GM21717 (cell line): Measurements from ENCODE around the gene ATXN1.
A peak's percentile ranks its signal among the peaks of the same experiment; 100 is the strongest.

ENCODE experiments used
- ATAC-seq: cut with Tn5 transposase; IDR thresholded peaks from one replicate; pipeline ENCODE4 v1.9.1; 2021; ENCODE audit warnings: mild to moderate bottlenecking, moderate library complexity; ENCODE audit not compliant: unreplicated experiment

The ATXN1 gene

GRCh38 chr6:16783952-16784565 lies 22.8 kb upstream of the ATXN1 start:
- no peak for ATAC-seq

DNA sequence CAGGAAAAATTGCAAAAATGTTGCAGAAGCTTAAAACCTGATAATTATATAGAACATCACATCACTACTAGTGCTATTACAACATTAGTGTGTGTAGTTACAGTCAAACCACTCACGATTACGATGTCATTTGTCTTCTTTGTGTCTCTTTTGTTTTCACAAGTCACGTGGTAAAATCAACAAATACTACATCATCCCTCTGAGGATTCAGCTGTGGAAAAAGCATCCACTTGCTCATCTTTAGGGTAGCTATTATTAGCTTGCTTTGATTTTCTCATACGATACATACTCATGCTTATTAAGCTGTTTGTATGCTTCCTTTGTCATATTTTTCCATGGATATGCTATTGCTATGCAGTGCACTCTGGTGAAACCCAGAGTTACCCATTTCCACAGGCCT lies 22.2 kb upstream of the ATXN1 start:
- no peak for ATAC-seq

DNA sequence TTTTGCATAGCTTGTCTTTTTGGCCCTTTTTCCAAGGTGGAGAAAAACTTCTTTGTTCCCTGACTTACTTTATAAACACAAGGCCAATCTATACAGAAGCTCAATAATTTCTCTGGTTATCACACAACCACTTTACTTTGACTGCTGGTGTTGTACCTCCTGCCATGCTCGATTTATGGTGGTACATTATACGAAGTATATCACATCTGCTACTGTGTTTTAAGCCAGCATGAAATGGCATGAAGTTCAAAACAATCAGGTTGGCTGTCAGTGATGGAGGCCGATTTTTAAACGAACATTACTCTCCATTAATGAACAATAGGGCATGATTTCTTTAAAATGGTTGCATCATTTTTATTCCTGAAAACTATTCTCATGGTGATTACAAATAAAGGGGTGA lies 21.0 kb upstream of the ATXN1 start:
- ATAC-seq = no peak

GRCh38 chr6:16781348-16782169 lies 20.3 kb upstream of the ATXN1 start:
- no peak for ATAC-seq

- ATAC-seq = no peak
Observed at GRCh38 chr6:16778521-16778920, 17.3 kb upstream of the ATXN1 start.

GRCh38 chr6:16777794-16778193 lies 16.5 kb upstream of the ATXN1 start:
- ATAC-seq = no peak

DNA sequence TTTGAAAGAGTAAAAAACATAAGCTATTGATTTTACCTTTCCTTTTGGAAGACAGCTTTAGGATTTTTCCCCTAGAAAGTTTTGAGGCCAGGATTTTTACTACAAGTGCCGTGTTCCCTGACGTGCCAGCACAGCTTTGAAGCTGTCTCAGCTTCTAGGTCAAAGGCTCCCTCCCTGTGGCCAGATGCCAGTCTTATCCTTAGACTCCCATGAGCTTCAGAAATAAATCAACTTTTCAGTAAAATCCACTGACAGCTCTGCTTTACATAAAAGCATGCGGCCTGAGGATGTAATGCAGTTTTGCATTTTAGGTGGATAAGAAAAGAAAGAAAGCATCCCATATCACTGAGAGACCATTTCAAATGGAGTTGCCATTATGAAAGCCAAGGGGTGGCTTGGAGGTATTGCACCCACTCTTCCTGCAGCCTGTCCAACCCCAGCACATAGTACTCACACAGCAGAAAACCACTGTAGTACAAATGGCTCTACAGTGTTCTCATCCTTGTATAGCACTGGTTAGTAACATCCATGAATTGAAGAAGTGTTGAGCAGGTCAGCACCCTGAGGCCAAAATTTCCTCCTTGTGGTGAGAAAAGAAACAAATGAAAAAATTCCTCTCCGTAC lies 15.2 kb upstream of the ATXN1 start:
- no peak for ATAC-seq

GRCh38 chr6:16774437-16774836 lies 13.2 kb upstream of the ATXN1 start:
- ATAC-seq = no peak

- ATAC-seq = no peak
Observed at GRCh38 chr6:16773362-16773761, 12.1 kb upstream of the ATXN1 start.

- ATAC-seq = peak; percentile 76
Observed at GRCh38 chr6:16770701-16771569, 9.7 kb upstream of the ATXN1 start.

DNA sequence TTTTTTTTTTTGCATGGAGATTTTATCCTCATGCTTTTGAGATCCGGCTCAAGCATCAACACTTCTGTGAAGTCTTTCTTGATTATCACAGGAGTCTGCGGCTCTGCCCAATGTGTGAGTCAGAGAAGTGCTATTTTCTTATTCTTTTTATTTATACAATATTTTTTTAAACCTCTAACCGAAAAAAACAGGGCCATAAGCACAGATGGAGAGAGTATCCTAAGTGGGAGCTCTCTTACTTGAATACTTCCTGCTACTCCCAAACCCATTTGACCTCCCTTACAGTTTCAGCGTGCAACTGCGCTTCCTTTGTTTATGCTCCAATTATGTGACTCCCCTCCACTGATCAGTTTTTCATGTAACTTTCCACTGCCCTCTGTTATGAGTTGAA lies 8.7 kb upstream of the ATXN1 start:
- no peak for ATAC-seq

DNA sequence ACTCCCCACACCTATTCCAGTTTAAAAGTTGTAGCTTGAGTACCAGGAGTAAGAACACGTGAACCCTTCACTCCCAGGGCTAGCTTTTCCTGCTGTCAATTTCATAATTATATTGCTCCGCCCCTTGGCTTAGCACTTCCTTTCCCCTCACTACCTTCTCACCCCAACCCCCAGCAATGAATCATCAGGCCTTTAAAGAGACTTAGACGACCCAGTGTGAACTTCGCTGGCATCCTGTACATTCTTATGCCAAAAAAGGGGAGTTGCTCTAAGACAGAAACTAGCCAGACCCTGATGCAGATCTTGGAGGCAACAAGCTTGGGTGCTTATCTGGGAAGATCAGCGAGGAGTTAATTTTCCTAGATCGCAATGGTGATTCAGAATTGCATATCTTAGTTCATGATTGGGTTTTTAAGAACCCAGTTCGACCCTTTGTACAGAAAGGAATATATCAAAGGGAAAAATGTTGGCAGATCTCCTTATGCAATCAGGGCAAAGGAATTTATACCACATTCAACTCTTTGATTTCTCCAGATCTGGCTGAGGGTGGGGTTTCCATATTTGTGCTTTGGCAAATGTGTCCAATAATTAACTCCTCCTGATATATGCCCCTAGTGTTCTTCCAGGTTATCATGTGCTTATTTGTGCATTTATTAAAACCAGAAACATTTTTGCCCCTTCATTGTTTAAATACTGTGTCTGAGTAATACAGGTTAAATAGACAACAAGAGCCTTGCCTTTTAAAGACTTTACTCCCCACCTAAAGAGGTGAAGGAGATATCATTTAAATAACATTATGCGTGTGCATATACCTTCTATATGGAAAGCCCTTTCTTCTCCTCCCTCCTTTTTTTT lies 8.1 kb upstream of the ATXN1 start:
- ATAC-seq = no peak

DNA sequence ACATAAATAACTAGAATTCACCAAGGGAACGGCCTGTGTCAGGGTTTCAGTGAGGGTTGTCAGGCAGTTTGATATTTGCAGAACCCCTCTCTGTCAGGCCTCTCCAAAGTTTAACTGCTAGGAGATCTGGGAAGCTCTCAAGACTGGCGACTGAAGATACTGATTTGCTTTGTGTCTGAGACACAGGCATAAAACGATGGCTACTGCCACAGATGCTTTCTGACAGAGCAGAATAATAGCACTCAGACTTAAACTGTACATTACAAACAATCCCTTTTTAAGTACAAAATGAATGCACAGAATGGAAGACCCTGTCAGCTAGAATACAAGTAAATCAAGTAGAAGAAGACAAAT lies 7.2 kb upstream of the ATXN1 start:
- ATAC-seq = no peak

DNA sequence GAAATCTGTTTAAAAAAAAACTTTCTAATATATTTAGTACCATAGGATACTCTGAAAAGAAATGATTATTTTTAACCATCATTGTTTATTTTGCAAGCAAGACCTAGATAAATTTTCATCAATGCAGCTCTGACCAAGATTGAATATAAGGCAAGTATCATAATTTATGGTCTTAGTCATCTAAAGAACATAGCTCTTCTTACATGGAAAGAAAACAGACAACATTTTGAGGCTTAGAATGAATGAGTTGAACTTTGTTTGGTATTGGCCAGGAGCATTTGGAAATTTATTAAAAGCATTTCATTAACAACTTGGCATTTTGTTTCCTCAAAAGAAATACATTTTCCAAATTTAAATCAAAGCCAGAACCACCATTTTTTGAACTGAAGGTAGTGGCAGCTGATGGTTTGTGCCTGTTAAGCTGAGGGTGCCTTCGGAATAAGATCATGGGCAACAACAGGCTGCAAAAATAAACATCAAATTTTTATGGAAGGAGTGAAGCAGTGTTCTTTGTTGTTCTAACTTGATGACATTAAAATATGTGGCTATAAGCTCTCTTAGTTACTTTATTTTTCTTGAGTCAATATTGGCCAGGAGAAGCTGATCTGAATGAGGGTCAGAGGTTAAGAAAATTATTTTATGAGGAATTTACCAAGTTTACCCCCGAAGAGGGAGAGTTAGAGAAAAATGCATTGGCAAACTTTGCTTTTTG lies 6.7 kb upstream of the ATXN1 start:
- no peak for ATAC-seq

- ATAC-seq = no peak
Observed at GRCh38 chr6:16766836-16767745, 5.8 kb upstream of the ATXN1 start.

DNA sequence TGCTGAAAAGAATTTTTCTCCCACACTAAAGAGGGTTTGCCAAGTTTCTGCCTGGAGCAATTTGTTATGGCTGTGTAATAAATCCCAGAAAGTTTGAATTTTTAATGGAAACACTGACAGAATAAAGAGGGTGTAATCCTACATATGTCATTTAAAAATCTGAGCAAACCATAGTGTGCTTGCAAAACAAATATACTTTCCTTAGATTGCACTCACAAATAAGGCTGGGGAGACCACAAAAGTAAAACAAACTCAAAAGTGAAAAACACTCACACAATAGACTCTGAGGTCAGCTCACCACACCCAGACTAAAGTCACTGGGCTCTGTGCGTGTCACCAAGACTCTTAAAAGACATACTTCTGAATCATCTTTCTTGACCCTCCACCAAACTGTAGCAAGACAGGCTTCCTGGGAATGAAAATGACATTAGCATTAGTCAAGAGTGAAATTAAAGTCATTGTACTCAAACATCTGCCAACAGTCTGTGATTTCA lies 4.8 kb upstream of the ATXN1 start:
- no peak for ATAC-seq

GRCh38 chr6:16765235-16765634 lies 4.0 kb upstream of the ATXN1 start:
- ATAC-seq = no peak

GRCh38 chr6:16764188-16764950 lies 3.1 kb upstream of the ATXN1 start:
- ATAC-seq = no peak
